Measurements from ENCODE around the gene RAET1E.
A peak's percentile ranks its signal among the peaks of the same experiment; 100 is the strongest.
"Not testable (repeated sequence)": the region's sequence is repeated elsewhere in the genome, so short reads cannot be mapped to it uniquely, and the experiment has no call there.

Gene RAET1E

GRCh38 chr6:149888093-149888492, 9.8 kb downstream of the RAET1E start:
- DNase-seq = no peak

- no peak for DNase-seq
Observed at GRCh38 chr6:149887343-149887742, 10.6 kb downstream of the RAET1E start.

GRCh38 chr6:149885888-149886287, 12.0 kb downstream of the RAET1E start:
- no peak for DNase-seq

GRCh38 chr6:149884617-149885016, 13.3 kb downstream of the RAET1E start:
- DNase-seq = no peak

- no peak for DNase-seq
Observed at GRCh38 chr6:149884215-149884614, 13.7 kb downstream of the RAET1E start.

GRCh38 chr6:149881860-149882259, 16.1 kb downstream of the RAET1E start:
- no peak for DNase-seq

- DNase-seq = no peak
Observed at GRCh38 chr6:149881066-149881766, 16.7 kb downstream of the RAET1E start.

GRCh38 chr6:149877659-149878058, 20.3 kb downstream of the RAET1E start:
- no peak for DNase-seq

GRCh38 chr6:149876241-149876933, 21.5 kb downstream of the RAET1E start:
- DNase-seq = no peak

GRCh38 chr6:149872233-149872632, 25.7 kb downstream of the RAET1E start:
- DNase-seq = no peak

GRCh38 chr6:149871182-149871581, 26.7 kb downstream of the RAET1E start:
- DNase-seq = no peak

- no peak for DNase-seq
Observed at GRCh38 chr6:149869275-149869892, 28.5 kb downstream of the RAET1E start.

- no peak for DNase-seq
Observed at GRCh38 chr6:149867876-149868640, 29.9 kb downstream of the RAET1E start.

- peak; percentile 13 for DNase-seq
Observed at GRCh38 chr6:149864578-149865535, 33.1 kb downstream of the RAET1E start.

GRCh38 chr6:149863698-149864577, 34.0 kb downstream of the RAET1E start, which contains the start of gene LRP11:
LRP11 (minus strand) TSS chr6:149864359; CDS start chr6:149864020, 339 bp downstream.
- peak; percentile 83 for DNase-seq

GRCh38 chr6:149862922-149863697, 34.8 kb downstream of the RAET1E start:
- peak; percentile 39 for DNase-seq

GRCh38 chr6:149862424-149862738, 35.5 kb downstream of the RAET1E start:
- DNase-seq = not testable (repeated sequence)

- DNase-seq = no peak
Observed at GRCh38 chr6:149861603-149862423, 36.1 kb downstream of the RAET1E start.

All from activated naive CD4-positive, alpha-beta T cell treated with Interleukin-2 at 50 U/mL for 16 hours (primary cell).